ENCODE results near the gene DCLK1. TPM values are rescaled to one million over a fixed set of nuclear protein-coding genes. Genes with fewer than 3 reads are reported as not detected.

The DCLK1 gene
- total and polyA plus RNA-seq, 10 of the 15 experiments (the other 5 are each of a cell fraction or from before 2014, with no cell fraction given), result not detected

DNA sequence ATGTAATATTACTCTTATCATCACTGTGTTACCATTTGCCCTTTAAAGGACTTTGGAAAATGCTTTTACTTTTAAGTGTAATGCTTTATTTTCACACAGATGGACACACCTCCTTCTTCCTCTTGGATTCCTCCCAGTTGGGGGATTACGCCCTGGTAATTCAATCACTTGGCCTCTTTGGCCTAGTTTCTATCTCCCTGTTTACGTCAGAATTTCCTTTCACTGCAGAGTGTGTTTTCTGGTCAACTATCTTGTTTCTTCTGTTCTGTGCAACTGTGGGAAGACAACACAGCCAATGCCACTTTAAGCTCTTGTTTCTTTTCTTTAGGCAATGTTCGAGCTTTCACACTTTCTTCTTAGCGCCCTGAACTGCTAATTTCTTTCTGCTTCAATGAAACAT is 397.4 kb downstream of the DCLK1 start (continued):
- TF ChIP-seq BACH1 (IDR thresholded peaks at IDR 0.05; ENCODE audit: borderline replicate concordance) (no peak), TCF12 (IDR thresholded peaks at IDR 0.05; ENCODE audit: low read depth, low read length) (no peak), TCF3 (IDR thresholded peaks at IDR 0.05; ENCODE audit: borderline replicate concordance, insufficient read depth, low read depth, low read length) (no peak), STAT3 (IDR thresholded peaks at IDR 0.05; ENCODE audit: low read depth, low read length) (no peak), RCOR1 (conservative IDR thresholded peaks at IDR 0.05; ENCODE audit: low read depth, low read length) (no peak), BCL11A (IDR thresholded peaks at IDR 0.05; ENCODE audit: low read depth, low read length) (no peak)

DNA sequence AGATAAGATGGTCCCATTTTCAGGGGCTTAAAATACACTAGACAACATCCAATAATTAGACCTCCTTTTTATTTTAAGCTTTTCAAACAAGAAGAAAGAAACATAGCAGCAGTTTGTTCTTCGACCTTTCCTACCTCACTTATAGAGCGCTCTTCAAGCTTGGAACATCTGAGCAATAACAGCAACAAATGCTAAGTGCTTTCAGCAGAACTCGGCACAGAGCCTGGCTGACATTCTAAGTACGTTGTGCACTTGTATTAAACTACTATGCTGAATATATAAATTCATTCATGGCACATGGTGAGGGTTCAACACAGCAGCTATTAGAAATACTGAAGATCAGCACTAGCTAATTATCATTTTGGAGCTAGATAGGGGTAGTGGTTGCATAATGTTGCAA is 398.6 kb downstream of the DCLK1 start:
- Histone ChIP-seq H3K4me2 (ENCODE audit: control insufficient read depth, insufficient read depth) (no peak overlapping the region), H3K79me2 (ENCODE audit: control insufficient read depth, insufficient read depth, low read length) (no peaks in the 10 kb centered on the region), H3K9me3 (replicated peaks; ENCODE audit: control insufficient read depth, insufficient read depth, low read length) (no peaks in the 10 kb centered on the region; the same call in 2 of the 3 replicates), H3K4me3 (no peak overlapping the region), H2AFZ (ENCODE audit: control insufficient read depth, low read depth, low read length) (no peak overlapping the region), H3K4me1 (ENCODE audit: control insufficient read depth, insufficient read depth, low read length) (peaks cover 5% of the 10 kb centered on the region; the same call in 1 of the 2 replicates), H3K27me3 (replicated peaks in 1 of 2; ENCODE audit: control insufficient read depth in 2 of 2, insufficient read depth in 2 of 2, low read length in 1 of 2) (no peaks in the 10 kb centered on the region), H3K9ac (ENCODE audit: control insufficient read depth, insufficient read depth, low read length) (no peak overlapping the region), H3K27ac (ENCODE audit: control insufficient read depth, insufficient read depth) (no peak overlapping the region), H3K36me3 (ENCODE audit: control insufficient read depth in 2 of 2, insufficient read depth in 2 of 2, low read length in 1 of 2) (no peaks in the 10 kb centered on the region), H4K20me1 (ENCODE audit: control insufficient read depth, insufficient read depth) (no peaks in the 10 kb centered on the region)
- TF ChIP-seq EZH2 (IDR thresholded peaks at IDR 0.05; ENCODE audit: borderline replicate concordance, control insufficient read depth, low read depth, low read length), result no peak
- no peak for TF ChIP-seq POU2F2 (IDR thresholded peaks at IDR 0.05; ENCODE audit: borderline replicate concordance, low read depth, low read length)
- TF ChIP-seq ZZZ3 (IDR thresholded peaks at IDR 0.05; ENCODE audit: control insufficient read depth, insufficient read length, low read depth), result no peak
- TF ChIP-seq CREM (IDR thresholded peaks at IDR 0.05; ENCODE audit: low read depth), result no peak
- no peak for TF ChIP-seq BMI1 (IDR thresholded peaks at IDR 0.05; ENCODE audit: borderline replicate concordance)
- no peak for TF ChIP-seq YY1 (IDR thresholded peaks at IDR 0.05; ENCODE audit: low read depth, low read length)
- TF ChIP-seq CBX3 (IDR thresholded peaks at IDR 0.05; ENCODE audit: borderline replicate concordance, low read depth), result no peak
- TF ChIP-seq CBFB (IDR thresholded peaks at IDR 0.05; ENCODE audit: low read depth), result no peak
- intact Hi-C loops (cut with micrococcal nuclease; ENCODE audit: unreplicated experiment), result no loop called here
- WGBS (ENCODE audit: insufficient coverage, insufficient replicate concordance, low lambda C conversion rate, missing lambda C conversion rate), result 45% methylated on average over 4 of the region's 4 CpGs
- ChIA-PET POLR2A (interaction anchor here (0.7 kb wide), 1 partner anchor 1212 kb away, joined by 3 read pairs; no protein-coding TSS in a partner anchor), RAD21 (ENCODE audit: unreplicated experiment) (interaction anchor here (0.6 kb wide), 1 partner anchor 39 kb away, joined by 3 read pairs; no protein-coding TSS in a partner anchor), CTCF (interaction anchor here (0.9 to 3.3 kb wide), 2 partner anchors 9 to 57 kb away, joined by 3 to 18 read pairs; no protein-coding TSS in a partner anchor), SMC1A (ENCODE audit: uncharacterized antibody, unreplicated experiment) (interaction anchor here (1.5 kb wide), 1 partner anchor 57 kb away, joined by 6 read pairs; no protein-coding TSS in a partner anchor)
- no TSS peak for BruUV-seq (replicated peaks)
- FAIRE-seq, result no peak
- no peak for ATAC-seq
- no peak for DNase-seq (ENCODE audit: low read depth, low spot score)
- in situ Hi-C loops (cut with MboI), result no loop called here
